Left hindlimb (tissue), 1 donor: ENCODE measurements around the gene CFAP54.
"Not testable (repeated sequence)": the region's sequence is repeated elsewhere in the genome, so short reads cannot be mapped to it uniquely, and the experiment has no call there.

Source experiments
- DNase-seq: peaks from one replicate; pipeline ENCODE4 v3.0.0-alpha.2; 2018

Gene CFAP54

GRCh38 chr12:96635844-96636243 lies 146.5 kb downstream of the CFAP54 start:
- no peak for DNase-seq

- DNase-seq: no peak
Observed at GRCh38 chr12:96636895-96637294, 147.5 kb downstream of the CFAP54 start.

- no peak for DNase-seq
Observed at GRCh38 chr12:96648923-96649322, 159.5 kb downstream of the CFAP54 start.

GRCh38 chr12:96652870-96653269 lies 163.5 kb downstream of the CFAP54 start:
- no peak for DNase-seq

GRCh38 chr12:96658075-96658474 lies 168.7 kb downstream of the CFAP54 start:
- no peak for DNase-seq

GRCh38 chr12:96669786-96670185 lies 180.4 kb downstream of the CFAP54 start:
- DNase-seq: no peak

- no peak for DNase-seq
Observed at GRCh38 chr12:96670334-96670899, 181.0 kb downstream of the CFAP54 start.

GRCh38 chr12:96675519-96675918 lies 186.1 kb downstream of the CFAP54 start:
- DNase-seq: not testable (repeated sequence)

GRCh38 chr12:96677363-96677762 lies 188.0 kb downstream of the CFAP54 start:
- DNase-seq: no peak

- DNase-seq: peak; percentile 34
Observed at GRCh38 chr12:96687719-96688118, 198.3 kb downstream of the CFAP54 start.

GRCh38 chr12:96698521-96698920 lies 209.1 kb downstream of the CFAP54 start:
- DNase-seq: no peak

- no peak for DNase-seq
Observed at GRCh38 chr12:96698965-96699364, 209.6 kb downstream of the CFAP54 start.

- DNase-seq: no peak
Observed at GRCh38 chr12:96701856-96702255, 212.5 kb downstream of the CFAP54 start.

GRCh38 chr12:96710127-96710745 lies 220.9 kb downstream of the CFAP54 start:
- DNase-seq: no peak

- no peak for DNase-seq
Observed at GRCh38 chr12:96711364-96711763, 222.0 kb downstream of the CFAP54 start.

- no peak for DNase-seq
Observed at GRCh38 chr12:96714199-96714598, 224.8 kb downstream of the CFAP54 start.

GRCh38 chr12:96719660-96720362 lies 230.4 kb downstream of the CFAP54 start:
- no peak for DNase-seq

GRCh38 chr12:96720363-96720705 lies 231.0 kb downstream of the CFAP54 start:
- DNase-seq: no peak

GRCh38 chr12:96729466-96729865 lies 240.1 kb downstream of the CFAP54 start:
- DNase-seq: not testable (repeated sequence)

- no peak for DNase-seq
Observed at GRCh38 chr12:96729886-96730285, 240.5 kb downstream of the CFAP54 start.

GRCh38 chr12:96743606-96744005 lies 254.2 kb downstream of the CFAP54 start:
- no peak for DNase-seq

GRCh38 chr12:96749999-96750398 lies 260.6 kb downstream of the CFAP54 start:
- no peak for DNase-seq

GRCh38 chr12:96751626-96752025 lies 262.2 kb downstream of the CFAP54 start:
- DNase-seq: no peak

- DNase-seq: no peak
Observed at GRCh38 chr12:96752211-96752610, 262.8 kb downstream of the CFAP54 start.

GRCh38 chr12:96766232-96766631 lies 276.9 kb downstream of the CFAP54 start:
- DNase-seq: no peak
